Measurements from ENCODE around the gene OR8D2.

DNA sequence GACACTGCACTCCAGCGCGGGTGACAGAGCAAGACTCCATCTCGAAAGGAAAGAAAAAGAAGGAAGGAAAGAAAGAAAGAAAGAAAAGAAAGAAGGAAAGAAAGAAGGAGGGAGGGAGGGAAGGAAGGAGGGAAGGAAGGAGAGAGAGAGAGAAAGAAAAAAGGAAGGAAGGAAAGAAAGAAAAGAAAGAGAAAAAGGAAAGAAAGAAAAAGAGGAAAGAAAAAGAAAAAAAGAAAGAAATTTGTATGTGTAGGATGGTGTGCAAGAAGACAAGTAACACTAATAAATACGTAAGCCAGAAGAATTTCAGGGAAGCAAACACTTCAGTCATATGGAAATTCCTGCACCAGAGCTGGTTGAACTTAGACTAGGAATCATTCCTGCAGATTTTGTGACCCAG, 6.9 kb downstream of the OR8D2 start:
- no peak for TF ChIP-seq CEBPB (IDR thresholded peaks at IDR 0.05; ENCODE audit: low read depth, low read length)
- TF ChIP-seq CTCF (conservative IDR thresholded peaks at IDR 0.05; ENCODE audit: low read depth, low read length), result no peak
- no peak for TF ChIP-seq USF2 (IDR thresholded peaks at IDR 0.05; ENCODE audit: low read depth, low read length)
- no peak for TF ChIP-seq POLR2A (IDR thresholded peaks at IDR 0.05; ENCODE audit: low read depth, low read length)
- TF ChIP-seq RAD21 (IDR thresholded peaks at IDR 0.05; ENCODE audit: low read length), result no peak
- TF ChIP-seq MXI1 (IDR thresholded peaks at IDR 0.05; ENCODE audit: borderline replicate concordance, low read depth, low read length), result no peak
- no peak for TF ChIP-seq MAZ (IDR thresholded peaks at IDR 0.05; ENCODE audit: borderline replicate concordance, low read depth, low read length)
- no peak for TF ChIP-seq RFX5 (IDR thresholded peaks at IDR 0.05; ENCODE audit: low read depth, low read length)
- no peak for TF ChIP-seq CHD1 (IDR thresholded peaks at IDR 0.05; ENCODE audit: low read depth, low read length)
- TF ChIP-seq SMC3 (IDR thresholded peaks at IDR 0.05; ENCODE audit: low read depth, low read length), result no peak
- no peak for TF ChIP-seq NFE2L2 (IDR thresholded peaks at IDR 0.05; ENCODE audit: low read depth, low read length)
- TF ChIP-seq, protein P1, sequence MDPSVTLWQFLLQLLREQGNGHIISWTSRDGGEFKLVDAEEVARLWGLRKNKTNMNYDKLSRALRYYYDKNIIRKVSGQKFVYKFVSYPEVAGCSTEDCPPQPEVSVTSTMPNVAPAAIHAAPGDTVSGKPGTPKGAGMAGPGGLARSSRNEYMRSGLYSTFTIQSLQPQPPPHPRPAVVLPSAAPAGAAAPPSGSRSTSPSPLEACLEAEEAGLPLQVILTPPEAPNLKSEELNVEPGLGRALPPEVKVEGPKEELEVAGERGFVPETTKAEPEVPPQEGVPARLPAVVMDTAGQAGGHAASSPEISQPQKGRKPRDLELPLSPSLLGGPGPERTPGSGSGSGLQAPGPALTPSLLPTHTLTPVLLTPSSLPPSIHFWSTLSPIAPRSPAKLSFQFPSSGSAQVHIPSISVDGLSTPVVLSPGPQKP (IDR thresholded peaks at IDR 0.05; ENCODE audit: borderline replicate concordance, low read depth, low read length), result no peak

All from IMR-90 (cell line).